Parathyroid adenoma (tissue), 2 donors: Measurements from ENCODE around the gene SPDYE6.
"Not testable (repeated sequence)": the region's sequence is repeated elsewhere in the genome, so short reads cannot be mapped to it uniquely, and the experiment has no call there.

ENCODE experiments used
- H2AFZ ChIP-seq: fragments of 300-600 bp; sonication (generic); one replicate; pipeline ENCODE4 v1.7.0; 2017; ENCODE audit warnings: antibody characterized with exemption, mild to moderate bottlenecking
- H3K27ac ChIP-seq: fragments of 300-600 bp; sonication (generic); one replicate; pipeline ENCODE4 v1.7.0; 2017
- H3K27me3 ChIP-seq: fragments of 300-600 bp; sonication (generic); one replicate; pipeline ENCODE4 v1.7.0; 2017; ENCODE audit warnings: low read length; ENCODE audit not compliant: control insufficient read depth, insufficient read depth
- H3K36me3 ChIP-seq: fragments of 300-600 bp; sonication (generic); one replicate; pipeline ENCODE4 v1.7.0; 2017; ENCODE audit warnings: low read length; ENCODE audit not compliant: control insufficient read depth, insufficient read depth
- H3K4me1 ChIP-seq: fragments of 300-600 bp; sonication (generic); one replicate; pipeline ENCODE4 v1.7.0; 2017; ENCODE audit warnings: control low read depth
- H3K4me2 ChIP-seq: fragments of 300-600 bp; sonication (generic); one replicate; pipeline ENCODE4 v1.7.0; 2017; ENCODE audit warnings: low read length
- H3K4me3 ChIP-seq: fragments of 300-600 bp; sonication (generic); one replicate; pipeline ENCODE4 v1.7.0; 2017; ENCODE audit warnings: low read depth, low read length
- H3K79me2 ChIP-seq: fragments of 300-600 bp; sonication (generic); one replicate; pipeline ENCODE4 v1.7.0; 2017; ENCODE audit warnings: control low read depth
- H3K9ac ChIP-seq: fragments of 300-600 bp; sonication (generic); one replicate; pipeline ENCODE4 v1.7.0; 2017; ENCODE audit warnings: mild to moderate bottlenecking
- H3K9me3 ChIP-seq: fragments of 300-600 bp; sonication (generic); one replicate; pipeline ENCODE4 v1.7.0; 2017; ENCODE audit warnings: low read length; ENCODE audit not compliant: control insufficient read depth
- TF ChIP-seq, protein P1 (sequence below): fragments of 300-600 bp; sonication (generic); IDR thresholded peaks from one replicate; pipeline ENCODE4 v1.7.0; 2017; ENCODE audit warnings: antibody characterized with exemption, mild to moderate bottlenecking
- donor health status: primary hyperparathyroidism.

Gene SPDYE6

DNA sequence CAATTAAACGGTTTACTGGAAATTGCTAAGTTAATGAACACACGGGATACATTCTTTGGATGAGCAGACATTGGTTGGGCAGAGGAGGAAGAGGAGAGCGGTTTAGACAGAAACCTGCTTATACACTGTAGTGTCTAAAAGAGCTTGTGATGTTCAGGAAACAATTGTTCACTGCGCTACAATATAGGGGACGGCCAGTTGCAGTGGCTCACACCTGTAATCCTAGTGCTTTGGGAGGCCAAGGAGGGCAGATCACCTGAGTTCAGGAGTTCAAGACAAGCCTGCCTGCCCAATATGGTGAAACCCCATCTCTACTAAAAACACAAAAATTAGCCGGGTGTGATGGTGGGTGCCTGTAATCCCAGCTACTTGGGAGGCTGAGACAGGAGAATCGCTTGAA lies 20.7 kb downstream of the SPDYE6 start:
- H3K4me2 ChIP-seq, H3K79me2 ChIP-seq, H3K9ac ChIP-seq, H3K27me3 ChIP-seq, H3K27ac ChIP-seq, H2AFZ ChIP-seq, H3K4me3 ChIP-seq, H3K4me1 ChIP-seq, H3K9me3 ChIP-seq, H3K36me3 ChIP-seq: not testable (repeated sequence)

- H3K4me1 ChIP-seq, H3K27me3 ChIP-seq, H3K79me2 ChIP-seq, H3K4me2 ChIP-seq, H2AFZ ChIP-seq, H3K9ac ChIP-seq, H3K4me3 ChIP-seq, H3K27ac ChIP-seq, H3K9me3 ChIP-seq, H3K36me3 ChIP-seq: not testable (repeated sequence)
These were observed 25.4 kb downstream of the SPDYE6 start for GRCh38 chr7:102330666-102331460.

- not testable (repeated sequence) for H3K36me3 ChIP-seq, H3K79me2 ChIP-seq, H3K9me3 ChIP-seq, H3K27me3 ChIP-seq, H3K9ac ChIP-seq, H3K4me3 ChIP-seq, H3K27ac ChIP-seq, H3K4me1 ChIP-seq, H3K4me2 ChIP-seq, H2AFZ ChIP-seq
These were observed 26.9 kb downstream of the SPDYE6 start for GRCh38 chr7:102329366-102329765.

GRCh38 chr7:102328863-102329262 lies 27.4 kb downstream of the SPDYE6 start:
- not testable (repeated sequence) for H3K27ac ChIP-seq, H3K27me3 ChIP-seq, H3K36me3 ChIP-seq, H3K79me2 ChIP-seq, H3K4me3 ChIP-seq, H3K9ac ChIP-seq, H3K9me3 ChIP-seq, H3K4me1 ChIP-seq, H2AFZ ChIP-seq, H3K4me2 ChIP-seq

DNA sequence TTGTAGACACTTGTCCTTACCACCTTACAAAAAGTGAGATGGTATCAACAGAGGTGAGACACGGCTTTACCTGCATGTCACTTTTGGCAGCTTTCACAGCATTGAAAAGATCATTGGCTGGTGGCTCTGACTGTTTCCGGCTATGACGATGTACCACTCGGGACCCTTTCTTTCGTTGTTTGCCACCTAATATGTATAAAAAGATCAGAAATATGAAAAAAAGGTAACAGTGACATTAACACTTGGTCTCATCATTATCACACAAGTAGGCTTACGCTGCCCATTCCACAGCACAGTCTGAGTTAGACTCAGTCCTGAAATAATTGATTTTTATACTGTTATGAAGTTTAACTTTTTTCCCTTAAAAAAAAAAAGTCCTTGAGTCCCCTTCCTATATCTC lies 29.1 kb downstream of the SPDYE6 start:
- not testable (repeated sequence) for H3K79me2 ChIP-seq, H3K4me3 ChIP-seq, H3K27ac ChIP-seq, H3K36me3 ChIP-seq, H3K4me2 ChIP-seq, H3K9ac ChIP-seq, H2AFZ ChIP-seq, H3K27me3 ChIP-seq, H3K9me3 ChIP-seq, H3K4me1 ChIP-seq

DNA sequence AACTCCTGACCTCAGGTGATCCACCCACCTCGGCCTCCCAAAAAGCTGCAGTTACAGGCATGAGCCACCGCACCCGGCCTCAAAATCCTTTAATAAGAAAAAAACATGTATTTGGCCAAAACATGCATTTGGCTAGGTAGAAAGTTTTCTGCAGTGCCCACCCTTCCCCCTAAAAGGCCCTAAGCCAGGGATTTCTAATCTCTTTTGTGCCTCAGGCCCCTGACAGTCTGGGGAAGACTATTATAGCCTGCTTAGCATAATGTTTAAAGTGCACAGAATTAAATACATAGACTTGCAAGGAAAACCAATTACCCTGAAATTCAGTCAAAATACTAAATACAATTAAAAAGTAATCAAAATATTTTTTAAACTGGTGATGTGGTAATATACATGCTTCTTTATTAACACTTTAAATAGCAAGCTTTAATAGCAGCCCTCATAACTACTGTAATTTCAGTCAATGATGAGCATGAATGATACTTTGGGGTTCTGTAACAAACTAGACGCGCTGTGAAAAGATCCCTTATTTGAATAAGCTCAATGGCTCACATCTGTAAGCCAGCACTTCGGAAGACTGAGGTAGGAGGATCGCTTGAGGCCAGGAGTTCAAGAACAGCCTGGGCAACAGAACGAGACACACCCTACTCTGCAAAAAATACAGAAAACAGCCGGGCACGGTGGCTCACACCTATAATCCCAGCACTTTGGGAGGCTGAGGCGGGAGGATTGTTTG lies 29.9 kb downstream of the SPDYE6 start:
- Histone ChIP-seq H3K4me2 (no peak overlapping the region), H3K36me3 (no peaks in the 10 kb centered on the region)

DNA sequence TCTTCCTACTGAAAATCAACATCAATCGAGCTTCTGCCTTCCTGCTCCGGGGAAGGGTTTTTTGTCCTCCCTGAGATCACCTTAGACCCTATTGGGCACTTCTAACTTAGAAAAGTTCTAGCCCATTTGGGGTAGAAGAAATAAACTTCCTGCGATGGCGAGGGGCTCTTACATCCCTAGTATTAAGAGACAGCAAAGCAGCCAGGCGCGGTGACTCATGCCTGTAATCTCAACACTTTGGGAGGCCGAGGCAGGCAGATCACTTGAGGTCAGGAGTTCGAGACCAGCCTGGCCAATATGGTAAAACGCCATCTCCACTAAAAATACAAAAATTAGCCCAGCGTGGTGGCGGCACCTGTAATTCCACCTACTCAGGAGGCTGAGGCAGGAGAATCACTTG lies 31.1 kb downstream of the SPDYE6 start:
- H3K36me3 ChIP-seq, H3K9me3 ChIP-seq, H3K27me3 ChIP-seq, H3K4me3 ChIP-seq, H3K79me2 ChIP-seq, H3K4me1 ChIP-seq, H3K27ac ChIP-seq, H2AFZ ChIP-seq, H3K4me2 ChIP-seq, H3K9ac ChIP-seq: not testable (repeated sequence)

More for the DNA sequence above, 29.9 kb downstream of the SPDYE6 start:
- Histone ChIP-seq H3K27me3 (no peaks in the 10 kb centered on the region), H3K79me2 (no peaks in the 10 kb centered on the region), H3K9me3 (no peaks in the 10 kb centered on the region), H3K27ac (no peak overlapping the region), H2AFZ (no peak overlapping the region), H3K9ac (no peak overlapping the region), H3K4me1 (no peaks in the 10 kb centered on the region), H3K4me3 (no peak overlapping the region)
- TF ChIP-seq, protein P1, sequence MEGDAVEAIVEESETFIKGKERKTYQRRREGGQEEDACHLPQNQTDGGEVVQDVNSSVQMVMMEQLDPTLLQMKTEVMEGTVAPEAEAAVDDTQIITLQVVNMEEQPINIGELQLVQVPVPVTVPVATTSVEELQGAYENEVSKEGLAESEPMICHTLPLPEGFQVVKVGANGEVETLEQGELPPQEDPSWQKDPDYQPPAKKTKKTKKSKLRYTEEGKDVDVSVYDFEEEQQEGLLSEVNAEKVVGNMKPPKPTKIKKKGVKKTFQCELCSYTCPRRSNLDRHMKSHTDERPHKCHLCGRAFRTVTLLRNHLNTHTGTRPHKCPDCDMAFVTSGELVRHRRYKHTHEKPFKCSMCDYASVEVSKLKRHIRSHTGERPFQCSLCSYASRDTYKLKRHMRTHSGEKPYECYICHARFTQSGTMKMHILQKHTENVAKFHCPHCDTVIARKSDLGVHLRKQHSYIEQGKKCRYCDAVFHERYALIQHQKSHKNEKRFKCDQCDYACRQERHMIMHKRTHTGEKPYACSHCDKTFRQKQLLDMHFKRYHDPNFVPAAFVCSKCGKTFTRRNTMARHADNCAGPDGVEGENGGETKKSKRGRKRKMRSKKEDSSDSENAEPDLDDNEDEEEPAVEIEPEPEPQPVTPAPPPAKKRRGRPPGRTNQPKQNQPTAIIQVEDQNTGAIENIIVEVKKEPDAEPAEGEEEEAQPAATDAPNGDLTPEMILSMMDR: no peak
